Natural killer cell (primary cell): ENCODE measurements around the gene LRCOL1. TPM values are rescaled to one million over a fixed set of nuclear protein-coding genes. Genes with fewer than 3 reads are reported as not detected.

ENCODE experiments used
- ATAC-seq, 3 donors: fragments of 150-1000 bp in 2 of 3; fragments of 200-7000 bp in 1 of 3; cut with Tn5 transposase; 1 replicate in 1 of 3; 2 replicates in 2 of 3; pipeline ENCODE4 v1.10.0; 2021; ENCODE audit warnings: mild to moderate bottlenecking in 2 of 3, moderate library complexity in 2 of 3
- DNase-seq, 2 donors: peaks; one replicate each; pipeline versions ENCODE4 v3.0.0 to v3.0.0-alpha.2; 2013 to 2021; ENCODE audit warnings: mixed read lengths in 1 of 2
- H3K27ac ChIP-seq: one replicate; pipeline ENCODE4 v1.5.1; 2013; ENCODE audit warnings: mild to moderate bottlenecking, low read length
- H3K27me3 ChIP-seq: one replicate; pipeline ENCODE4 v1.6.1; 2013; ENCODE audit warnings: low read length; ENCODE audit not compliant: control insufficient read depth, insufficient read depth
- H3K36me3 ChIP-seq: one replicate; pipeline ENCODE4 v1.6.1; 2013; ENCODE audit warnings: low read length; ENCODE audit not compliant: control insufficient read depth, insufficient read depth
- H3K4me1 ChIP-seq: one replicate; pipeline ENCODE4 v1.6.1; 2013; ENCODE audit warnings: low read length; ENCODE audit not compliant: control insufficient read depth, insufficient read depth
- H3K4me3 ChIP-seq: one replicate; pipeline ENCODE4 v1.5.1; 2013; ENCODE audit warnings: low read length
- H3K9me3 ChIP-seq: one replicate; pipeline ENCODE4 v1.6.1; 2013; ENCODE audit warnings: low read length; ENCODE audit not compliant: control insufficient read depth, insufficient read depth
- H3K27ac Mint-ChIP-seq, 2 donors: one replicate each; pipeline ENCODE4 v1.8.0; 2022; ENCODE audit warnings: mild to moderate bottlenecking in 2 of 2, mixed read lengths in 2 of 2, moderate library complexity in 1 of 2
- H3K27me3 Mint-ChIP-seq, 2 donors: one replicate each; pipeline ENCODE4 v1.8.0; 2022; ENCODE audit warnings: low read depth in 2 of 2, mixed read lengths in 2 of 2
- H3K36me3 Mint-ChIP-seq: one replicate; pipeline ENCODE4 v1.8.0; 2022; ENCODE audit warnings: mixed read lengths
- H3K4me1 Mint-ChIP-seq, 2 donors: one replicate each; pipeline ENCODE4 v1.8.0; 2022; ENCODE audit warnings: mixed read lengths in 2 of 2
- H3K4me3 Mint-ChIP-seq: one replicate; pipeline ENCODE4 v1.8.0; 2022; ENCODE audit warnings: mild to moderate bottlenecking, moderate library complexity, mixed read lengths
- H3K9me3 Mint-ChIP-seq, 2 donors: one replicate each; pipeline ENCODE4 v1.8.0; 2022; ENCODE audit warnings: mixed read lengths in 2 of 2
- WGBS: methylation state at CpG from one replicate; pipeline ENCODE4 v1.1.7; 2013; ENCODE audit warnings: missing lambda C conversion rate; ENCODE audit not compliant: insufficient coverage; 5-methylcytosine and 5-hydroxymethylcytosine counted together
- intact Hi-C: fragments of 100-400 bp; cut with micrococcal nuclease; formaldehyde crosslinking; loops from one replicate; pipeline ENCODE4 v1.14.2; 2022
- total RNA-seq, 4 donors: library from RNA; stranded (reverse); fragments of 120-200 nt in 1 of 4; gene quantifications; one replicate each; pipeline versions ENCODE4 v1.2.3 to v1.2.4, GENCODE V29; 2013 to 2022
- TF ChIP-seq, protein P1 (sequence below): fragments of 200-600 bp; IDR thresholded peaks from one replicate; pipeline ENCODE4 v1.8.0; 2022; ENCODE audit warnings: antibody characterized with exemption

Gene LRCOL1
- total RNA-seq, 3 donors from 2014 or later (not counting 1 experiment from before 2014, with no cell fraction given): not detected

DNA sequence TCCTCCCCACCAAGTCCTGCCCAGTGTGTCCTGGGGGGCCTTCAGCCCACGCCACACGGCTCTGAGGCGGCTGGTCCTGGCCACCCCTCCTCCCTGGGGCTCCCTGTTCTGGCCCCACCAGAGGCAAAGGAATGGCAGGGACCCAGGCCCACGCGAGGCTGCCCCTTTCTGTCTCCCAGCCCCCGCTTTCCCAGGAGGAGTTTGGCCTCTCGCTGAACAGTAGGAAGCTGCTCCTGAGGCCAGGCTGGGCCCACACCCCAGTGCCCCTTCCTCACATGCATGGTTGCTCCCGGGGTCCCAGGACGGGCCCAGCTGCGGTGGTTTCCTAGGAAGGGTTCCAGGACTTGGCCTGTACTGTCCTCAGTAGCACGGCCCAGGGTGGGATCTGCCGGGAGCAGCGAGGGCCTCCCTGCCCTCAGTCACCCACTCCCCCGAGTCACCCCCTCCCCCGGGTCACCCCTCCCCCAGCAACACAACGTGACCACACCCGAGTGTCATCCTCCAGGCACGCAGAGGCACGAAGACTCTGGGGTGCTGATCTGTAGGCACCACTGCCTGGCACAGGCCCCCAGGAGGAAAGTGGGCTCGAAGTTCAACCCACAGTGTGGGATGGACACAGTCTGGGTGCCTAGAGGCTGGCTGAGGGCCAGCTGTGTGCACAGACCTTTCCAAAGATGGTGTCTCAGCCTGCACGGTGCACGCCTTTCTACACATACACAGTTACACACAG lies 33.0 kb downstream of the LRCOL1 start:
- WGBS: 92% methylated on average over 20 of the region's 22 CpGs
- no peak overlapping the region for H3K27ac Mint-ChIP-seq
- H3K4me1 ChIP-seq: no peaks in the 10 kb centered on the region
- no peaks in the 10 kb centered on the region for H3K36me3 Mint-ChIP-seq
- no peak for DNase-seq
- TF ChIP-seq, protein P1, sequence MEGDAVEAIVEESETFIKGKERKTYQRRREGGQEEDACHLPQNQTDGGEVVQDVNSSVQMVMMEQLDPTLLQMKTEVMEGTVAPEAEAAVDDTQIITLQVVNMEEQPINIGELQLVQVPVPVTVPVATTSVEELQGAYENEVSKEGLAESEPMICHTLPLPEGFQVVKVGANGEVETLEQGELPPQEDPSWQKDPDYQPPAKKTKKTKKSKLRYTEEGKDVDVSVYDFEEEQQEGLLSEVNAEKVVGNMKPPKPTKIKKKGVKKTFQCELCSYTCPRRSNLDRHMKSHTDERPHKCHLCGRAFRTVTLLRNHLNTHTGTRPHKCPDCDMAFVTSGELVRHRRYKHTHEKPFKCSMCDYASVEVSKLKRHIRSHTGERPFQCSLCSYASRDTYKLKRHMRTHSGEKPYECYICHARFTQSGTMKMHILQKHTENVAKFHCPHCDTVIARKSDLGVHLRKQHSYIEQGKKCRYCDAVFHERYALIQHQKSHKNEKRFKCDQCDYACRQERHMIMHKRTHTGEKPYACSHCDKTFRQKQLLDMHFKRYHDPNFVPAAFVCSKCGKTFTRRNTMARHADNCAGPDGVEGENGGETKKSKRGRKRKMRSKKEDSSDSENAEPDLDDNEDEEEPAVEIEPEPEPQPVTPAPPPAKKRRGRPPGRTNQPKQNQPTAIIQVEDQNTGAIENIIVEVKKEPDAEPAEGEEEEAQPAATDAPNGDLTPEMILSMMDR: no peak
- peaks cover 20% of the 10 kb centered on the region for H3K36me3 ChIP-seq
- no peak overlapping the region for H3K4me3 ChIP-seq
- no peaks in the 10 kb centered on the region for H3K9me3 Mint-ChIP-seq
- ATAC-seq: no peak
- H3K9me3 ChIP-seq: no peaks in the 10 kb centered on the region
- no peaks in the 10 kb centered on the region for H3K27me3 Mint-ChIP-seq
- H3K4me1 Mint-ChIP-seq: no peaks in the 10 kb centered on the region
- no peak overlapping the region for H3K4me3 Mint-ChIP-seq
- intact Hi-C loops: no loop called here
- no peak overlapping the region for H3K27ac ChIP-seq
- H3K27me3 ChIP-seq: no peaks in the 10 kb centered on the region

DNA sequence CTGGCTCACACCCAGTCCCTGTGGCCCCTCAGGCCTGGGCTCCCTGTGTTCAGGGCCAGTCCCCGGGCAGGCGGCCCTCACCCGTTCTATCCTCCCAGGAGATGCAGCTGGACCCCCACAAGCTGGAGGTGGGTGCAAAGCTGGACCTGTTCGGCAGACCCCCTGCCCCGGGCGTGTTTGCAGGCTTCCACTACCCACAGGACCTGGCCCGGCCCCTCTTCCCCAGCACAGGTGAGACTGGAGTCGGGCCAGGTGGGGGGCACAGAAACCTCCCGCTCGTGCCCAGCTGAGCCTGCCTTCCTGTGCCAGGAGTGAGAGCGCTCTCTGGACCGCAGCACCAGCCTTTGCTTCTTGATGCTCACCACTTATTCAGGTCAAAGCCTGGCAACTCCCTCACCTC lies 33.7 kb downstream of the LRCOL1 start:
- no peaks in the 10 kb centered on the region for H3K4me1 Mint-ChIP-seq
- H3K27me3 Mint-ChIP-seq: no peaks in the 10 kb centered on the region
- H3K9me3 Mint-ChIP-seq: no peaks in the 10 kb centered on the region
- H3K27ac Mint-ChIP-seq: no peak overlapping the region
- H3K4me1 ChIP-seq: no peaks in the 10 kb centered on the region
- DNase-seq (no peak), ATAC-seq (no peak)
- H3K4me3 Mint-ChIP-seq: no peak overlapping the region
- 95% methylated on average over 12 of the region's 12 CpGs for WGBS
- no peaks in the 10 kb centered on the region for H3K9me3 ChIP-seq
- H3K27ac ChIP-seq: no peak overlapping the region
- TF ChIP-seq, protein P1: no peak
- intact Hi-C loops: no loop called here
- no peak overlapping the region for H3K4me3 ChIP-seq
- H3K36me3 Mint-ChIP-seq: no peaks in the 10 kb centered on the region
- no peaks in the 10 kb centered on the region for H3K27me3 ChIP-seq
- peaks cover 20% of the 10 kb centered on the region for H3K36me3 ChIP-seq

DNA sequence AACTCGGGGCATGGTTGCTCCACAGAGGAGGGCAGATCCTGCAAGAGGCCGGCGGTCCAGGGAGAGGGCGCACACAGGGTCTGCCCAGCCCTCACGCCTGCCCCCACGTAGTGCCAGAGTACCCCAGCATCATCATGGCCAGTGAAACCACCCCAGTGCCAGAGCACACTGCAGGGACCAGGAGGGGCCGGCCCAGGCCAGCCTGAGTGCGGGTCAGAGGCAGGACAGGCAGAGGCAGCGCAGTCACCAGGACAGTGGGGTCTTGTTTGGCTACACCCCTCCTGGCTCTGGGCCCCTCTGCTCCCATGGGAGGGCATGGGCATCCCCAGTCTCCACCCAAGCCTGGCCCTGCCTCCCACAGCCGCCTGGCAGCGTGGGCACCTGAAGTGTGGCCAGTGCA lies 34.7 kb downstream of the LRCOL1 start:
- Mint-ChIP-seq H3K27me3 (no peaks in the 10 kb centered on the region), H3K36me3 (no peaks in the 10 kb centered on the region), H3K9me3 (no peaks in the 10 kb centered on the region), H3K4me1 (no peaks in the 10 kb centered on the region), H3K4me3 (no peak overlapping the region), H3K27ac (no peak overlapping the region)
- intact Hi-C loops: no loop called here
- Histone ChIP-seq H3K27ac (no peak overlapping the region), H3K27me3 (no peaks in the 10 kb centered on the region), H3K9me3 (no peaks in the 10 kb centered on the region), H3K4me1 (no peaks in the 10 kb centered on the region), H3K4me3 (no peak overlapping the region), H3K36me3 (peaks cover 20% of the 10 kb centered on the region)
- TF ChIP-seq, protein P1: no peak
- DNase-seq: no peak
- 94% methylated on average over 11 of the region's 11 CpGs for WGBS
- no peak for ATAC-seq
